BJ (cell line): ENCODE measurements around the gene RNPC3. TPM values are rescaled to one million over a fixed set of nuclear protein-coding genes. Genes with fewer than 3 reads are reported as not detected.
"Not testable (repeated sequence)": the region's sequence is repeated elsewhere in the genome, so short reads cannot be mapped to it uniquely, and the experiment has no call there.

Source experiments
- CTCF ChIA-PET: fragments of 350-600 bp; formaldehyde crosslinking; extraction: SDS; loops from one replicate; lab custom pipeline; 2021; ENCODE audit warnings: antibody characterized with exemption, inconsistent platforms; lab: Yijun Ruan, JAX
- POLR2A ChIA-PET: fragments of 300-600 bp; sonication (Branson Sonifier 250); formaldehyde crosslinking; extraction: SDS; loops from one replicate; lab custom pipeline; 2021; ENCODE audit warnings: antibody characterized with exemption; lab: Charles Lee
- DNase-seq: peaks from one replicate; pipeline ENCODE4 v3.0.0-alpha.2; 2011; ENCODE audit warnings: low read depth
- H3K27me3 ChIP-seq: 2 replicates; pipeline ENCODE4 v1.6.0; 2011; ENCODE audit warnings: low read length; ENCODE audit not compliant: control insufficient read depth, insufficient read depth
- H3K36me3 ChIP-seq: 2 replicates; pipeline ENCODE4 v1.5.1; 2011; ENCODE audit warnings: low read length; ENCODE audit not compliant: control insufficient read depth, insufficient read depth
- H3K4me3 ChIP-seq: 2 replicates; pipeline ENCODE4 v1.5.1; 2011; ENCODE audit warnings: low read depth, mild to moderate bottlenecking, control low read depth, low read length
- polyA plus RNA-seq: library from polyadenylated mRNA; depleted of rRNA; stranded (reverse); fragments of >200 nt; gene quantifications from 2 replicates; pipeline ENCODE4 v1.2.3, GENCODE V29; 2011
- TF ChIP-seq, protein P1 (sequence below): IDR thresholded peaks from 2 replicates; pipeline ENCODE4 v1.5.1; 2011; ENCODE audit warnings: low read depth, mild to moderate bottlenecking, control low read depth, inconsistent platforms, low read length, moderate library complexity; ENCODE audit not compliant: insufficient read depth

Gene RNPC3
- polyA plus RNA-seq, 1 experiment: 13.3 TPM

DNA sequence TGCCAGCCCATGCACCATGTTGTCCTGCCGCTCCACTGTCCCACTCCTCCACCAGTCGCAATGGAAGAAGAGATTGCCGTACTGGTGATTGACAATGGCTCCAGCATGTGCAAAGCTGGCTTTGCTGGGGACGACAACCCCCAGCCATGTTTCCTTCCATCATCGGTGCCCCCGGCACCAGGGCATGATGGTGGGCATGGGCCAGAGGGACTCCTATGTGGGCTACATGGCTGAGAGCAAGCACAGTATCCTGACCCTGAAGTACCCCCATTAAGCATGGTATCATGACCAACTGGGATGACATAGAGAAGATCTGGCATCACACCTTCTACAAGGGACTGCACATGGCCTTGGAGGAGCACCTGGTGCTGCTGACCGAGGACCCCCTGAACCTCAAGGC, 44.0 kb downstream of the RNPC3 start:
- H3K27me3 ChIP-seq: no peaks in the 10 kb centered on the region
- ChIA-PET POLR2A (no interaction called here), CTCF (no interaction called here)
- DNase-seq: no peak
- no peak overlapping the region for H3K4me3 ChIP-seq
- no peaks in the 10 kb centered on the region for H3K36me3 ChIP-seq
- TF ChIP-seq, protein P1, sequence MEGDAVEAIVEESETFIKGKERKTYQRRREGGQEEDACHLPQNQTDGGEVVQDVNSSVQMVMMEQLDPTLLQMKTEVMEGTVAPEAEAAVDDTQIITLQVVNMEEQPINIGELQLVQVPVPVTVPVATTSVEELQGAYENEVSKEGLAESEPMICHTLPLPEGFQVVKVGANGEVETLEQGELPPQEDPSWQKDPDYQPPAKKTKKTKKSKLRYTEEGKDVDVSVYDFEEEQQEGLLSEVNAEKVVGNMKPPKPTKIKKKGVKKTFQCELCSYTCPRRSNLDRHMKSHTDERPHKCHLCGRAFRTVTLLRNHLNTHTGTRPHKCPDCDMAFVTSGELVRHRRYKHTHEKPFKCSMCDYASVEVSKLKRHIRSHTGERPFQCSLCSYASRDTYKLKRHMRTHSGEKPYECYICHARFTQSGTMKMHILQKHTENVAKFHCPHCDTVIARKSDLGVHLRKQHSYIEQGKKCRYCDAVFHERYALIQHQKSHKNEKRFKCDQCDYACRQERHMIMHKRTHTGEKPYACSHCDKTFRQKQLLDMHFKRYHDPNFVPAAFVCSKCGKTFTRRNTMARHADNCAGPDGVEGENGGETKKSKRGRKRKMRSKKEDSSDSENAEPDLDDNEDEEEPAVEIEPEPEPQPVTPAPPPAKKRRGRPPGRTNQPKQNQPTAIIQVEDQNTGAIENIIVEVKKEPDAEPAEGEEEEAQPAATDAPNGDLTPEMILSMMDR: no peak

DNA sequence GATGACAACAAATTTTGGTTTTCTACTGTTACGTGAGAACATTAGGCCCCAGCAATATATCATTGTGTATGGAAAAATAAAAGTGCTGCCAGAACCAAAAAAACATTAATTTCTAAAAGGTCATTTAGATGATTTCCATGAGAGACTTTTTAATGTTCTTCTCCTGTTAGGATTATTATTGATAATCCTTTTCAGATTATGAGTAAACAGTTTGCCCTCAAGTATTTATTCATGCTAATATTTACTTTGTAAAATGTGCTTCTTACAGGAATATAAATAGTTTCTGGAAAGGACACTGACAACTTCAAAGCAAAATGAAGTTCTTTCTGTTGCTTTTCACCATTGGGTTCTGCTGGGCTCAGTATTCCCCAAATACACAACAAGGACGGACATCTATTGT, 45.8 kb downstream of the RNPC3 start, which contains the start of gene AMY2B:
AMY2B (plus strand) TSS at position 301 of the 400 bp plus-strand sequence; CDS start at position 315, 14 bp downstream.
- POLR2A ChIA-PET, H3K4me3 ChIP-seq, H3K27me3 ChIP-seq, DNase-seq, CTCF ChIA-PET, H3K36me3 ChIP-seq: not testable (repeated sequence)

DNA sequence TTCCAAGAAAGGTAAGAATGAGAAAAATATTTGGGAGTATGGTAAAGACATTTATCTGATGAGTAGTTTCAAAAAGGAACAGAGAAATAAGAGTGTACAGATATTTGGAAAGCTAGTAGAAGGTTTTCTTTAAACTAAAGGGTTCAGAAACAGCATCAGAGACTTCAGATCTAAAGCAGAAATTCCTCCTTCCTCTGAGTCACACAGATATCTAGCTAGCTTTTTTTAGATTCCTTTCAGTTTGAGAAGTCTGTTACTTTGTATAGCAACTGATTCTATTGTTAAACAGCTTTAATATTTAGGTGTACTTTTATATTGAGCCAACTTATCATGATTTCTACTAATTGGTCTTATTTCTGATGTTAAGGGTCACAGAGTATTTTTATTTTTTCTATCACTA, 50.6 kb downstream of the RNPC3 start:
- no peaks in the 10 kb centered on the region for H3K36me3 ChIP-seq
- no peaks in the 10 kb centered on the region for H3K27me3 ChIP-seq
- CTCF ChIA-PET: no interaction called here
- DNase-seq: no peak
- TF ChIP-seq, protein P1: no peak
- no peak overlapping the region for H3K4me3 ChIP-seq
- POLR2A ChIA-PET: no interaction called here

DNA sequence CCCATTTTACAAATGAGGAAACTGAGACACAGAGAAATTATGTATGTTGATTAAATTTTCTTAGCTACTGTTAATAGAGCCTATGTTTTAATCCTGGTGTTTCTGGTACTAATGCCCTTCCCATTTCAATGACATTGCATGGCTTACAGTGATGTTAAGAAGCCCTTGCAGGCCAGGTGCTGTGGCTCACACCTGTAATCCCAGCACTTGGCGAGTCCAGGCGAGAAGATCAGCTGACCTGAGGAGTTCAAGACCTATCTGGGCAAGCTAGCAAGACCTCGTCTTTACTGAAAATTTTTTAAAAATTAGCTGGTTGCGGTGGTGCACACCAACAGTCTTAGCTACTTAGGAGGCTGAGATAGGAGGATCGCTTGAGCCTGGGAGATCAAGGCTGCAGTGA, 51.3 kb downstream of the RNPC3 start:
- DNase-seq, H3K4me3 ChIP-seq, H3K27me3 ChIP-seq, CTCF ChIA-PET, POLR2A ChIA-PET, H3K36me3 ChIP-seq: not testable (repeated sequence)

DNA sequence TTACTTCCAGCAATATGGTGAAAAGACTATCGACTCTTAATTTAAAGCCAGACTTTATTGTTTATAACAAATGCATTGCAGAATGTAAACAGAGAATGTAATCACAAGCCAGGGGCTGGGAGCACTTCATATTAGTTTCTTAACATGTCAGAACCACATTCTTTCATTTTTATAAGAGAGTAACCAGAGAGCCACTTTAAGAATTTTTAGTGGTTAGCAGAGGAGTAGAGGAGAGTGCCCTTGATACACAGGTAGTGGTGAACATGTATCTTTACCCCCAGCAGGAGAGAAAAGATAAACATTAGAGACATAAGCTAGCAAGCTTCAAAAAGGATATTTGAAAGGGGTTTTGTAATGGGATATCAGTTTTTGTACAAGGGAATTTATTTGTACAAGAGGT, 57.0 kb downstream of the RNPC3 start:
- CTCF ChIA-PET: no interaction called here
- TF ChIP-seq, protein P1: no peak
- POLR2A ChIA-PET: no interaction called here
- no peaks in the 10 kb centered on the region for H3K27me3 ChIP-seq
- no peak for DNase-seq
- no peak overlapping the region for H3K4me3 ChIP-seq
- H3K36me3 ChIP-seq: no peaks in the 10 kb centered on the region

DNA sequence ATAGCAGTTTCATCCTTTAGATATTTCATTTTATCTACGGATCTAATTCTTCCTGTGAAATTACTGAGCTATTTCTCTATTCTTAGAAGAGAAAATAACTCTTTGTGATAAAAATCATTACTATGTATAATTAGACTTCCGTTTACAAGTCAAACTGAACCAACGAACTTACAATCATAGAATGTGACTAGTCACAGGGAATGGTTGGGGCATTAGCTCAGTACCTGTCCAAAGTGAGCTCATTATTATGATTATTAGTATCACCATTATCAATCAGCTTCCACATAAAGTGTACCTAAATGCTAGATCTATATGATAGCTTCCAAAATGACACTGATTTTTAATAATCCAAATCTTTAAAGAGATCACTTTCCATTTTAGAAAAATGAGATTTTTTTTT, 58.4 kb downstream of the RNPC3 start:
- Histone ChIP-seq H3K27me3 (no peaks in the 10 kb centered on the region), H3K4me3 (no peak overlapping the region), H3K36me3 (no peaks in the 10 kb centered on the region)
- DNase-seq: no peak
- TF ChIP-seq, protein P1: no peak
- POLR2A ChIA-PET: no interaction called here
- CTCF ChIA-PET: no interaction called here
